NCI-H146 treated with DMSO at 0.1 percent for 48 hours (cell line): ENCODE measurements around the gene MKS1.

Source experiments
- DNase-seq: peaks from one replicate; lab custom pipeline; 2025; ENCODE audit not compliant: unreplicated experiment; lab: John Stamatoyannopoulos, UW

Gene MKS1

GRCh38 chr17:58219007-58219788, at the start of gene MKS1:
MKS1 (minus strand) TSS chr17:58219255; CDS start chr17:58219230, 25 bp downstream.
- DNase-seq = peak; percentile 80

GRCh38 chr17:58268326-58268725, 49.3 kb upstream of the MKS1 start:
- DNase-seq = no peak

- no peak for DNase-seq
Observed at GRCh38 chr17:58267347-58268324, 48.6 kb upstream of the MKS1 start.

GRCh38 chr17:58265902-58266875, 47.1 kb upstream of the MKS1 start:
- DNase-seq = no peak

GRCh38 chr17:58265271-58265670, 46.2 kb upstream of the MKS1 start:
- no peak for DNase-seq

GRCh38 chr17:58264407-58265103, 45.5 kb upstream of the MKS1 start:
- no peak for DNase-seq

- no peak for DNase-seq
Observed at GRCh38 chr17:58263773-58264172, 44.7 kb upstream of the MKS1 start.

- DNase-seq = no peak
Observed at GRCh38 chr17:58262149-58262548, 43.1 kb upstream of the MKS1 start.

GRCh38 chr17:58254803-58255202, 35.7 kb upstream of the MKS1 start:
- DNase-seq = no peak

- DNase-seq = no peak
Observed at GRCh38 chr17:58253082-58253481, 34.0 kb upstream of the MKS1 start.

- DNase-seq = no peak
Observed at GRCh38 chr17:58252141-58252540, 33.1 kb upstream of the MKS1 start.

- no peak for DNase-seq
Observed at GRCh38 chr17:58250344-58251011, 31.4 kb upstream of the MKS1 start.

- DNase-seq = peak; percentile 40
Observed at GRCh38 chr17:58249270-58250133, 30.4 kb upstream of the MKS1 start.

- DNase-seq = no peak
Observed at GRCh38 chr17:58248955-58249269, 29.9 kb upstream of the MKS1 start.

- DNase-seq = no peak
Observed at GRCh38 chr17:58247511-58248363, 28.7 kb upstream of the MKS1 start.

- no peak for DNase-seq
Observed at GRCh38 chr17:58246781-58247180, 27.7 kb upstream of the MKS1 start.

GRCh38 chr17:58246104-58246740, 27.2 kb upstream of the MKS1 start:
- no peak for DNase-seq
